Right atrium auricular region (tissue), 2 donors: ENCODE measurements around the gene ERBB4. TPM values are rescaled to one million over a fixed set of nuclear protein-coding genes. Genes with fewer than 3 reads are reported as not detected.

Experiments
- DNase-seq: peaks from one replicate; pipeline ENCODE4 v3.0.0-alpha.2; 2019; ENCODE audit warnings: low spot score
- H3K27ac ChIP-seq, 2 donors: fragments of 200-600 bp; sonication (generic); 1 replicate in 1 of 2; 2 replicates in 1 of 2; pipeline ENCODE4 v1.5.1; 2016 to 2019
- H3K27me3 ChIP-seq, 2 donors: fragments of 200-600 bp; sonication (generic); one replicate each; pipeline versions ENCODE4 v1.5.1 to v1.6.0; 2017 to 2019
- H3K36me3 ChIP-seq: fragments of 200-600 bp; sonication (generic); one replicate; pipeline ENCODE4 v1.5.1; 2016
- H3K4me1 ChIP-seq, 2 donors: fragments of 200-600 bp; sonication (generic); one replicate each; pipeline versions ENCODE4 v1.5.1 to v1.6.0; 2017 to 2019
- H3K4me3 ChIP-seq, 2 donors: fragments of 200-600 bp; sonication (generic); 1 replicate in 1 of 2; 2 replicates in 1 of 2; pipeline ENCODE4 v1.5.1; 2017 to 2019; ENCODE audit warnings: mild to moderate bottlenecking in 1 of 2, moderate library complexity in 1 of 2
- H3K9me3 ChIP-seq, 2 donors: fragments of 200-600 bp; sonication (generic); one replicate each; pipeline ENCODE4 v1.5.1; 2019
- CTCF ChIP-seq, 2 donors: fragments of 200-600 bp; sonication (generic); IDR thresholded peaks; one replicate each; pipeline ENCODE4 v1.5.1; 2019; ENCODE audit warnings: antibody characterized with exemption in 2 of 2
- total RNA-seq, 2 donors: library from RNA; depleted of rRNA; stranded (reverse); fragments of >200 nt; gene quantifications; one replicate each; pipeline ENCODE4 v1.1.0, GENCODE V29; 2016

Gene ERBB4
- total RNA-seq, 2 donors from 2014 or later = 12.4 to 22.4 TPM

DNA sequence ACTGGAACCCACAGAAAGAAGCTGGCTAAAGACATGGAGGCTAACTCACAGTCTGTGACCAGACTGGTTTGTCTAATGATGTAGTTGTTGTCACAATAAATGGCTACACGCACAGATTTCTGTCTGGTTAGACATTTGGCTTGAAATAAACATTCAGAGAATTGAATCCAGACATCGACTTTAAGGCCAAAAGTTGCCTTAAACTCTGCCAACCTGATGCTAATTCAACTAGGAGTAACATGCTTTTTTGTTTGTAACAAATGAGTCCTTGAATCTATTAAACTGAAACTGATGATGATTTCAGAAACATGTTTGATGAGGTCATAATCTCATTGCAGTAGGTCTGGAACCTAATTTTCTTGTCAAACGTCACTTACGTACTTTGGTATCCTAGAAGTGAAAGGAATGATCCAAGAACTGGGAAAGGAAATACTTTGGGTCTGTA is 123.8 kb downstream of the ERBB4 start:
- no peak for TF ChIP-seq CTCF (IDR thresholded peaks at IDR 0.05)
- H3K4me1 ChIP-seq = no peaks in the 10 kb centered on the region
- no peaks in the 10 kb centered on the region for H3K36me3 ChIP-seq
- H3K4me3 ChIP-seq = no peak overlapping the region
- H3K27ac ChIP-seq = no peak overlapping the region
- DNase-seq = no peak
- no peaks in the 10 kb centered on the region for H3K9me3 ChIP-seq
- H3K27me3 ChIP-seq = no peaks in the 10 kb centered on the region

- Histone ChIP-seq H3K4me3 (no peak overlapping the region), H3K9me3 (no peaks in the 10 kb centered on the region), H3K4me1 (no peaks in the 10 kb centered on the region), H3K27me3 (no peaks in the 10 kb centered on the region), H3K27ac (no peak overlapping the region), H3K36me3 (no peaks in the 10 kb centered on the region)
- DNase-seq = no peak
- TF ChIP-seq CTCF (IDR thresholded peaks at IDR 0.05) = no peak
Observed at GRCh38 chr2:212409560-212409959, 129.0 kb downstream of the ERBB4 start.

GRCh38 chr2:212408524-212408923 is 130.1 kb downstream of the ERBB4 start:
- no peaks in the 10 kb centered on the region for H3K9me3 ChIP-seq
- no peaks in the 10 kb centered on the region for H3K4me1 ChIP-seq
- no peaks in the 10 kb centered on the region for H3K27me3 ChIP-seq
- DNase-seq = no peak
- H3K4me3 ChIP-seq = no peak overlapping the region
- H3K36me3 ChIP-seq = no peaks in the 10 kb centered on the region
- no peak overlapping the region for H3K27ac ChIP-seq
- TF ChIP-seq CTCF (IDR thresholded peaks at IDR 0.05) = no peak

- no peak for DNase-seq
- Histone ChIP-seq H3K36me3 (no peaks in the 10 kb centered on the region), H3K27me3 (no peaks in the 10 kb centered on the region), H3K4me1 (no peaks in the 10 kb centered on the region), H3K9me3 (no peaks in the 10 kb centered on the region), H3K4me3 (no peak overlapping the region), H3K27ac (peak overlapping the region in 1 of 2 donors; percentile 23)
- TF ChIP-seq CTCF (IDR thresholded peaks at IDR 0.05) = no peak
Observed at GRCh38 chr2:212406716-212407115, 131.9 kb downstream of the ERBB4 start.

GRCh38 chr2:212402316-212402715 is 136.3 kb downstream of the ERBB4 start:
- no peaks in the 10 kb centered on the region for H3K36me3 ChIP-seq
- no peak for DNase-seq
- H3K27ac ChIP-seq = no peak overlapping the region
- no peaks in the 10 kb centered on the region for H3K27me3 ChIP-seq
- no peaks in the 10 kb centered on the region for H3K4me1 ChIP-seq
- no peaks in the 10 kb centered on the region for H3K9me3 ChIP-seq
- no peak overlapping the region for H3K4me3 ChIP-seq
- no peak for TF ChIP-seq CTCF (IDR thresholded peaks at IDR 0.05)

- Histone ChIP-seq H3K4me1 (no peaks in the 10 kb centered on the region), H3K9me3 (no peaks in the 10 kb centered on the region), H3K36me3 (no peaks in the 10 kb centered on the region), H3K27me3 (no peaks in the 10 kb centered on the region), H3K27ac (no peak overlapping the region), H3K4me3 (no peak overlapping the region)
- DNase-seq = no peak
- no peak for TF ChIP-seq CTCF (IDR thresholded peaks at IDR 0.05)
Observed at GRCh38 chr2:212398316-212398715, 140.3 kb downstream of the ERBB4 start.
